GM21576 (cell line): Measurements from ENCODE around the gene PRSS58.

Experiments used
- ATAC-seq: cut with Tn5 transposase; IDR thresholded peaks from one replicate; pipeline ENCODE4 v1.9.1; 2021; ENCODE audit warnings: mild to moderate bottlenecking, moderate library complexity; ENCODE audit not compliant: unreplicated experiment

The PRSS58 gene

GRCh38 chr7:142257958-142258357 is at the start of gene PRSS58:
Gene PRSS58 (minus strand): TSS chr7:142258058. CDS start chr7:142257707, 351 bp downstream.
- ATAC-seq = no peak

GRCh38 chr7:142307246-142307900 is 49.5 kb upstream of the PRSS58 start:
- ATAC-seq = no peak

- no peak for ATAC-seq
Observed at GRCh38 chr7:142303650-142304049, 45.8 kb upstream of the PRSS58 start.

- ATAC-seq = no peak
Observed at GRCh38 chr7:142301923-142302550, 44.2 kb upstream of the PRSS58 start.

GRCh38 chr7:142301299-142301698 is 43.4 kb upstream of the PRSS58 start:
- no peak for ATAC-seq

GRCh38 chr7:142300689-142301088 is 42.8 kb upstream of the PRSS58 start:
- ATAC-seq = peak; percentile 51

GRCh38 chr7:142299237-142299781 is 41.5 kb upstream of the PRSS58 start:
- ATAC-seq = no peak

GRCh38 chr7:142298627-142299026 is 40.8 kb upstream of the PRSS58 start:
- no peak for ATAC-seq

- no peak for ATAC-seq
Observed at GRCh38 chr7:142298009-142298408, 40.2 kb upstream of the PRSS58 start.

GRCh38 chr7:142280263-142280662 is 22.4 kb upstream of the PRSS58 start:
- no peak for ATAC-seq

GRCh38 chr7:142279601-142280000 is 21.7 kb upstream of the PRSS58 start:
- ATAC-seq = no peak

GRCh38 chr7:142275028-142275427 is 17.2 kb upstream of the PRSS58 start:
- no peak for ATAC-seq

- no peak for ATAC-seq
Observed at GRCh38 chr7:142272841-142273240, 15.0 kb upstream of the PRSS58 start.

GRCh38 chr7:142263598-142264380 is 5.9 kb upstream of the PRSS58 start:
- ATAC-seq = no peak

GRCh38 chr7:142250705-142251104 is 7.2 kb downstream of the PRSS58 start:
- no peak for ATAC-seq

GRCh38 chr7:142249918-142250317 is 7.9 kb downstream of the PRSS58 start:
- ATAC-seq = no peak

GRCh38 chr7:142248166-142249160 is 9.4 kb downstream of the PRSS58 start:
- no peak for ATAC-seq

GRCh38 chr7:142243823-142244222 is 14.0 kb downstream of the PRSS58 start:
- ATAC-seq = no peak

GRCh38 chr7:142240546-142240945 is 17.3 kb downstream of the PRSS58 start:
- ATAC-seq = no peak

- no peak for ATAC-seq
Observed at GRCh38 chr7:142231716-142232115, 26.1 kb downstream of the PRSS58 start.
